Measurements from ENCODE around the gene UBA1. TPM values are rescaled to one million over a fixed set of nuclear protein-coding genes. Genes with fewer than 3 reads are reported as not detected.

Gene UBA1
- polyA plus RNA-seq, 2 of the 4 experiments (the other 2 are of a cell fraction), result 160 to 192 TPM

DNA sequence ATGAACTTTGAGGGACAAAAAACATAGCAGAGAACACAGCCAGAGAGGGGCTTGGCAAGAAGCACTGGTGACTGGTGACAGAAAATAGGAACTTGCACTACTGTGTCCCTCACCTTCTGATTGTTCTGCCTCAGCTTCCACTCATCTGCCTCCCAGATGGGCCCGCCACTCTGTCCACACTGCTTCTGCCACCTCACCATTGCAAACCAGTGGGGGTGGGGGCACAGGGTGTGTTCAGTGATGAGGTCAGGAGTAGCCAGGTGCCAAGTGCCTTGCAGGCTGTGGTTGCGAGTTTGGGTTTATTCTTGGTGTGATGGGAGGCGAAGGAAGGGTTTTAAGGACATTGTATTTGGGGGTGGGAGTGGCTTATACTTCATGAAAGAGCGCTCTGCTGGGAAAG lies 9.1 kb upstream of the UBA1 start:
- no peak for DNase-seq (ENCODE audit: low read depth in 1 of 2, low spot score in 1 of 2)
- no peak for ATAC-seq
- POLR2A ChIA-PET, result no interaction called here
- Histone ChIP-seq H3K27ac (no peak overlapping the region), H3K9me3 (no peaks in the 10 kb centered on the region), H3K4me1 (no peaks in the 10 kb centered on the region), H3K4me3 (no peak overlapping the region), H3K4me2 (no peak overlapping the region)
- WGBS (ENCODE audit: missing lambda C conversion rate), result 96% methylated on average over 4 of the region's 4 CpGs
- TF ChIP-seq ZC3H11A (IDR thresholded peaks at IDR 0.05), result no peak
- CTCF ChIA-PET, result interaction anchor here (1.6 kb wide), 1 partner anchor 339 kb away, joined by 3 read pairs; no protein-coding TSS in a partner anchor
- FAIRE-seq, result no peak

GRCh38 chrX:47185241-47185640 lies 8.4 kb upstream of the UBA1 start:
- no peaks in the 10 kb centered on the region for H3K9me3 ChIP-seq
- ChIA-PET CTCF (interaction anchor here (0.7 to 1.6 kb wide), 2 partner anchors 9 to 338 kb away, joined by 3 read pairs; no protein-coding TSS in a partner anchor), POLR2A (no interaction called here)
- no peaks in the 10 kb centered on the region for H3K4me1 ChIP-seq
- ATAC-seq (no peak), FAIRE-seq (no peak), DNase-seq (ENCODE audit: low read depth in 1 of 2, low spot score in 1 of 2) (no peak)
- H3K4me2 ChIP-seq, result no peak overlapping the region
- WGBS (ENCODE audit: missing lambda C conversion rate), result 93% methylated on average over 12 of the region's 17 CpGs
- TF ChIP-seq FOXS1 (CRISPR knock-in tag; IDR thresholded peaks at IDR 0.05) (no peak), CBX2 (IDR thresholded peaks at IDR 0.05; ENCODE audit: borderline replicate concordance, low read depth) (no peak), SMC3 (IDR thresholded peaks at IDR 0.05) (no peak), ZSCAN20 (CRISPR knock-in tag; IDR thresholded peaks at IDR 0.05) (no peak), BCL3 (IDR thresholded peaks at IDR 0.05) (no peak), ESRRA (IDR thresholded peaks at IDR 0.05; ENCODE audit: borderline replicate concordance, low read length) (no peak), POLR2A (IDR thresholded peaks at IDR 0.05; ENCODE audit: low read length) (no peak), MAFK (IDR thresholded peaks at IDR 0.05; ENCODE audit: partially characterized antibody) (no peak)
- no peak overlapping the region for H3K27ac ChIP-seq
- H3K4me3 ChIP-seq, result no peak overlapping the region

GRCh38 chrX:47186096-47186740 lies 7.4 kb upstream of the UBA1 start:
- TF ChIP-seq, protein P1, sequence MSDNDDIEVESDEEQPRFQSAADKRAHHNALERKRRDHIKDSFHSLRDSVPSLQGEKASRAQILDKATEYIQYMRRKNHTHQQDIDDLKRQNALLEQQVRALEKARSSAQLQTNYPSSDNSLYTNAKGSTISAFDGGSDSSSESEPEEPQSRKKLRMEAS (IDR thresholded peaks at IDR 0.05), result no peak
- no peak for TF ChIP-seq EHF (CRISPR knock-in tag; IDR thresholded peaks at IDR 0.05)
- TF ChIP-seq CHD4 (IDR thresholded peaks at IDR 0.05; ENCODE audit: borderline replicate concordance), result no peak
- no peak for TF ChIP-seq HOXA7 (CRISPR knock-in tag; IDR thresholded peaks at IDR 0.05)
- TF ChIP-seq EHMT2 (IDR thresholded peaks at IDR 0.05; ENCODE audit: low read depth), result no peak
- TF ChIP-seq NR3C1 (IDR thresholded peaks at IDR 0.05), result no peak
- TF ChIP-seq TFCP2L1 (CRISPR knock-in tag; IDR thresholded peaks at IDR 0.05), result no peak
- TF ChIP-seq RARB (CRISPR knock-in tag; IDR thresholded peaks at IDR 0.05), result no peak
- no peak for TF ChIP-seq BHLHE40 (IDR thresholded peaks at IDR 0.05; ENCODE audit: low read depth, low read length)
- no peak for TF ChIP-seq HMGXB4 (CRISPR knock-in tag; IDR thresholded peaks at IDR 0.05; ENCODE audit: borderline replicate concordance)
- TF ChIP-seq JUNB (IDR thresholded peaks at IDR 0.05), result no peak
- TF ChIP-seq BCL3 (IDR thresholded peaks at IDR 0.05), result no peak
- TF ChIP-seq TP53 (CRISPR knock-in tag; IDR thresholded peaks at IDR 0.05), result no peak
- TF ChIP-seq GATA3 (IDR thresholded peaks at IDR 0.05; ENCODE audit: borderline replicate concordance), result no peak
- no peak for TF ChIP-seq ZC3H11A (IDR thresholded peaks at IDR 0.05)
- no peak for TF ChIP-seq HEYL (CRISPR knock-in tag; IDR thresholded peaks at IDR 0.05)
- TF ChIP-seq CBX2 (IDR thresholded peaks at IDR 0.05; ENCODE audit: borderline replicate concordance, low read depth), result no peak
- DNase-seq (ENCODE audit: low read depth in 1 of 2, low spot score in 1 of 2), result no peak
- POLR2A ChIA-PET, result no interaction called here
- Histone ChIP-seq H3K27ac (no peak overlapping the region), H3K9me3 (no peaks in the 10 kb centered on the region), H3K4me3 (no peak overlapping the region), H3K4me2 (no peak overlapping the region), H3K4me1 (no peaks in the 10 kb centered on the region)
- FAIRE-seq, result no peak
- ATAC-seq, result no peak
- CTCF ChIA-PET, result interaction anchor here (1.3 to 1.6 kb wide), 2 partner anchors 337 kb away, joined by 3 read pairs; no protein-coding TSS in a partner anchor
- 89% methylated on average over 19 of the region's 27 CpGs for WGBS (ENCODE audit: missing lambda C conversion rate)

Data from A549 (cell line).